Left ventricle myocardium inferior (tissue), 1 donor: Measurements from ENCODE around the gene PLD4. TPM values are rescaled to one million over a fixed set of nuclear protein-coding genes. Genes with fewer than 3 reads are reported as not detected.
"Not testable (repeated sequence)": the region's sequence is repeated elsewhere in the genome, so short reads cannot be mapped to it uniquely, and the experiment has no call there.

Source experiments
- DNase-seq: peaks from one replicate; pipeline ENCODE4 v3.0.0-alpha.2; 2020
- H3K27ac ChIP-seq: fragments of 200-600 bp; replicated peaks from 2 replicates; pipeline ENCODE4 v1.8.0; 2021
- H3K27me3 ChIP-seq: fragments of 200-600 bp; 2 replicates; pipeline ENCODE4 v1.8.0; 2021; ENCODE audit warnings: low read depth
- H3K36me3 ChIP-seq: fragments of 200-600 bp; 2 replicates; pipeline ENCODE4 v1.8.0; 2021
- H3K4me1 ChIP-seq: fragments of 200-600 bp; 2 replicates; pipeline ENCODE4 v1.8.0; 2021
- H3K4me3 ChIP-seq: fragments of 200-600 bp; 2 replicates; pipeline ENCODE4 v1.8.0; 2021; ENCODE audit warnings: mild to moderate bottlenecking, moderate library complexity
- H3K9me3 ChIP-seq: fragments of 200-600 bp; replicated peaks from 2 replicates; pipeline ENCODE4 v1.8.0; 2021
- intact Hi-C: fragments of 100-400 bp; cut with micrococcal nuclease; formaldehyde crosslinking; loops from one replicate; pipeline ENCODE4 v1.11.0; 2022
- total RNA-seq: library from RNA; stranded (reverse); fragmentation: NEBNext Ultra II Directional; extraction: Animal tissue kit (Norgen Biotek cat#: 25700); gene quantifications from one replicate; pipeline ENCODE4 v1.2.1, GENCODE V29; 2021
- TF ChIP-seq, protein P1 (sequence below): fragments of 200-600 bp; IDR thresholded peaks from 2 replicates; pipeline ENCODE4 v1.8.0; 2021; ENCODE audit warnings: antibody characterized with exemption, mild to moderate bottlenecking, borderline replicate concordance
- donor health status: DM: no; HTN: yes; CAD: no; lungs with severe emphysema.

PLD4 gene
- total RNA-seq, 1 donor from 2014 or later, result 0.44 TPM

DNA sequence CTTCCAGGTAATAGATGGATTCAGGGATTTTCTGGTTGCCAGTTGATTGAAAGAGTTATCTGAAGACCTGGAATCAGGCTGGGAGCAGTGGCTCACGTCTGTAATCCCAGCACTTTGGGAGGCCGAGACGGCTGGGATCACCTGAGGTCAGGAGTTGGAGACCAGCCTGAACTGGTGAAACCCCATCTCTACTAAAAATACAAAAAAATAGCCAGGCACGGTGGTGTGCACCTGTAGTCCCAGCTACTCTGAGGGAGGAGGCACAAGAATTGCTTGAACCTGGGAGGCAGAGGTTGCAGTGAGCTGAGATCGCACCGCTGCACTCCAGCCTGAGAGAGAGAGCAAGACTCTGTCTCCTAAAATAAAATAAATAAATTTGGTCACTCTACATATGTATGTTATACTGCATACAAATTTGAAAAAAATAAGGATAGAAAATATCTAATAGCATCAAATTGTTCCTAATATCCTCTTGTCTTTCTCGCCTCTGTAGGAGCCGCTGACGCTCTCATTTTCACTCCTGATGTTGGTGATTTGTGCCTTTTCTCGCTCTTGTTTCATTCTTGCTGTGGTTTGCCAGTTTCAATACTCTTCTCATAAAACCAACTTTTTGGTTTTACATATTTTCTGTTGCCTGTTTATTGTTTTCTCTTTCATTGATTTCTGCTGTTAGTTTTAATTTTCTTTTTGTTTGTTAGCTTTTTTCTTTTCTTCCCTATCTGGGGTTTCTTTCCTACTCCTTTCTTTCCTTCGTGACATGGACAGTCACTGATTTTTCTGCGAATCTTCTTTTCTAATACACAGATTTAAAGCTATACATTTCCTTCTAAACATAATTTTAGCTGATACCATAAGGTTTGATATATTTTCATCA lies 23.8 kb upstream of the PLD4 start:
- Histone ChIP-seq H3K4me3 (no peak overlapping the region), H3K9me3 (no peaks in the 10 kb centered on the region), H3K27me3 (peaks cover 17% of the 10 kb centered on the region), H3K27ac (no peak overlapping the region), H3K36me3 (no peaks in the 10 kb centered on the region), H3K4me1 (peaks cover 3% of the 10 kb centered on the region)
- TF ChIP-seq, protein P1, sequence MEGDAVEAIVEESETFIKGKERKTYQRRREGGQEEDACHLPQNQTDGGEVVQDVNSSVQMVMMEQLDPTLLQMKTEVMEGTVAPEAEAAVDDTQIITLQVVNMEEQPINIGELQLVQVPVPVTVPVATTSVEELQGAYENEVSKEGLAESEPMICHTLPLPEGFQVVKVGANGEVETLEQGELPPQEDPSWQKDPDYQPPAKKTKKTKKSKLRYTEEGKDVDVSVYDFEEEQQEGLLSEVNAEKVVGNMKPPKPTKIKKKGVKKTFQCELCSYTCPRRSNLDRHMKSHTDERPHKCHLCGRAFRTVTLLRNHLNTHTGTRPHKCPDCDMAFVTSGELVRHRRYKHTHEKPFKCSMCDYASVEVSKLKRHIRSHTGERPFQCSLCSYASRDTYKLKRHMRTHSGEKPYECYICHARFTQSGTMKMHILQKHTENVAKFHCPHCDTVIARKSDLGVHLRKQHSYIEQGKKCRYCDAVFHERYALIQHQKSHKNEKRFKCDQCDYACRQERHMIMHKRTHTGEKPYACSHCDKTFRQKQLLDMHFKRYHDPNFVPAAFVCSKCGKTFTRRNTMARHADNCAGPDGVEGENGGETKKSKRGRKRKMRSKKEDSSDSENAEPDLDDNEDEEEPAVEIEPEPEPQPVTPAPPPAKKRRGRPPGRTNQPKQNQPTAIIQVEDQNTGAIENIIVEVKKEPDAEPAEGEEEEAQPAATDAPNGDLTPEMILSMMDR, result no peak
- DNase-seq, result no peak
- intact Hi-C loops, result no loop called here

DNA sequence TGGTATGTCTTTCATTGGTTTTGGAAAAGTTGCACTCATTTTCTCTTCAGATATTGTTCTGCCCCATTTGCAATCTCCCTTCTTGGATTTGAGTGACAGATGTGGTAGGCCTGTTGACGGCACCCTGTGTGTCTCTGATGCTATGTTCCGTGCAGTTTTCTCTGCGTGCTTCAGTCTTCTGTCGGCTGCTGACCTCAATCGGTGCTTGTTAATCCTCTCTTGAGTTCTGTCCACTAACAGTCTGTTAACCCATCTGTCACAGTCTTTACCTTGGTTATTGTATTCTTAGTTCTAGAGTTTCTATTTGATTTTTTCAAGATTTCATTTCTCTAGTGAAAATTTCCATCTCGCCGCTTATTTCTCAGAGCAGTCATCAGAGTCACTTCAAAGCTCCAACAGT lies 20.7 kb upstream of the PLD4 start:
- no peak overlapping the region for H3K27ac ChIP-seq
- H3K4me3 ChIP-seq, result no peak overlapping the region
- H3K4me1 ChIP-seq, result no peaks in the 10 kb centered on the region
- DNase-seq, result no peak
- TF ChIP-seq, protein P1, result no peak
- H3K27me3 ChIP-seq, result peaks cover 38% of the 10 kb centered on the region
- no peaks in the 10 kb centered on the region for H3K36me3 ChIP-seq
- H3K9me3 ChIP-seq, result peaks cover 7% of the 10 kb centered on the region
- intact Hi-C loops, result no loop called here

DNA sequence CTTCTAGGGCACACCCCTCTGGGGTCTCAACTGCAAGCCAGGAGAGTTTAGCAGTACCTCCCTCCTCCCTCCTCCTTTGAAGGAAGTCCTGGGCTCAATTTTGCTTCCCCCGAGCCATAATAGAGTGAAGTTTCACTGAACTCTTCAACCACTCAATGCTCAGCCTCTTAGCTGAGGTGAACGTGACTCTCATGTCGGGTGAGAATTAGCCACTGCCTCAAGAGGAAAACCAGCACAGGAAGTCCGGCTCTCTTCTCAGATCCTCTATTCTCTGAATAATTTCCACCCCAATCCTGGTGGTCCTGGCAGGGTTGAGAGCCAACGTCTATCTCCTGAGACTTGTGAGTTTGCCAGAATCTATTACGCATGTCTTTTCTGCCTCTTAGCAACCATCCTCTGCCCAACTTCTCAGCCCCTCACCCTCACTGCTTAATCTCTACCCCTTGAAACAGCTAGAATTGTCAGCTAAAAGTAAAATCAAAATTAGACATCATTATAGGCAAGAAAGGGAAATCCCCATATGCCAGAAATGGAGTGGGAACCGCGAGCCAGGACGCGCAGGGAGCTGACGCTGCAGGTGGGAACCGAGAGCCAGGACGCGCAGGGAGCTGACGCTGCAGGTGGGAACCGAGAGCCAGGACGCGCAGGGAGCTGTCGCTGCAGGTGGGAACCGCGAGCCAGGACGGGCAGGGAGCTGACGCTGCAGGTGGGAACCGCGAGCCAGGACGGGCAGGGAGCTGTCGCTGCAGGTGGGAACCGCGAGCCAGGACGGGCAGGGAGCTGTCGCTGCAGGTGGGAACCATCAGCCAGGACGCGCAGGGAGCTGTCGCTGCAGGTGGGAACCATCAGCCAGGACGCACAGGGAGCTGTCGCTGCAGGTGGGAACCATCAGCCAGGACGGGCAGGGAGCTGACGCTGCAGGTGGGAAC lies 19.8 kb upstream of the PLD4 start:
- H3K27ac ChIP-seq, intact Hi-C loops, DNase-seq, H3K4me3 ChIP-seq, H3K4me1 ChIP-seq, H3K36me3 ChIP-seq, H3K9me3 ChIP-seq: not testable (repeated sequence)
- H3K27me3 ChIP-seq, result peaks cover 44% of the 10 kb centered on the region

DNA sequence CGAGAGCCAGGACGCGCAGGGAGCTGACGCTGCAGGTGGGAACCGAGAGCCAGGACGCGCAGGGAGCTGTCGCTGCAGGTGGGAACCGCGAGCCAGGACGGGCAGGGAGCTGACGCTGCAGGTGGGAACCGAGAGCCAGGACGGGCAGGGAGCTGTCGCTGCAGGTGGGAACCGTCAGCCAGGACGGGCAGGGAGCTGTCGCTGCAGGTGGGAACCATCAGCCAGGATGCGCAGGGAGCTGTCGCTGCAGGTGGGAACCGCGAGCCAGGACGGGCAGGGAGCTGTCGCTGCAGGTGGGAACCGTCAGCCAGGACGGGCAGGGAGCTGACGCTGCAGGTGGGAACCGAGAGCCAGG lies 19.1 kb upstream of the PLD4 start:
- DNase-seq, intact Hi-C loops, H3K27ac ChIP-seq, H3K4me3 ChIP-seq, H3K36me3 ChIP-seq, H3K4me1 ChIP-seq, H3K9me3 ChIP-seq: not testable (repeated sequence)
- peaks cover 49% of the 10 kb centered on the region for H3K27me3 ChIP-seq

DNA sequence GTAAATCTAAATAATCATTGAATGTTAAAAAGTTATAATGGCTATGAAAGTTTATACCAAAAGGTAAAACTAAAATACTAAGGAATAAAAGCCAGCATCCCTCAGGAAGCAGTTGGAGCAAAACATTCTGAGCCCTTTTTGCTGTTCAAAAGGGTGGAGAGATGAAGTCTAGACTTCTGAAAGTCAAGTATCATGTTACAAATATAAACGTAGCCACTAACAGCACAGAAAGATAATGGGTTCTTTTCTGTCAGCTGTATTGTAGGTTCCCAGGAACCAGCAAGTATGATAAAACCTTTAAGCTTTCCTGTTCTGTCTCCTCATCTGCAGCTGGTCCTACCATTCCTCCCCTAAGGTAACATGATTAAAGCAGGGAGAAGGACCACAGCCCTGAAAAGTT lies 16.4 kb upstream of the PLD4 start:
- H3K27me3 ChIP-seq, result peaks cover 63% of the 10 kb centered on the region
- no peaks in the 10 kb centered on the region for H3K36me3 ChIP-seq
- no peaks in the 10 kb centered on the region for H3K4me1 ChIP-seq
- peaks cover 21% of the 10 kb centered on the region for H3K9me3 ChIP-seq
- TF ChIP-seq, protein P1, result no peak
- no peak overlapping the region for H3K4me3 ChIP-seq
- intact Hi-C loops, result no loop called here
- no peak for DNase-seq
- no peak overlapping the region for H3K27ac ChIP-seq

DNA sequence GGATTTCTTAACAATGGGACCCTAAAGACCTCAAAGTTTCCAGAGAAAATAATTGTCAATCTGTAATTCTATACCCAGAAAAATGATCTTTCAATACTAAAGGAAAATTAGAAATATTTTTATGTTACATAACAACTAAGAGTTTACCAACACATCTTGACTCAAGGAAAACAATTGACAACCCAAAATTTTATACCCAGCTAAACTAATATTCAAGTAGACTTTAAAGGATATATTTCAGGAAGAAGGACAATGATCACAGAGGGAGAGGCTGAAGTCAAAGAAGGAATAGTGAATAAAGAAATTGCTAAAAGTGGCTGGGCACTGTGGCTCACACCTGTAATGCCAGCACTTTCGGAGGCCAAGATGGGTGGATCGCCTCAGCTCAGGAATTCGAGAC lies 12.6 kb upstream of the PLD4 start:
- Histone ChIP-seq H3K27me3 (peaks cover 76% of the 10 kb centered on the region), H3K4me1 (no peaks in the 10 kb centered on the region), H3K4me3 (no peak overlapping the region), H3K9me3 (peaks cover 20% of the 10 kb centered on the region), H3K36me3 (no peaks in the 10 kb centered on the region), H3K27ac (no peak overlapping the region)
- no peak for DNase-seq
- intact Hi-C loops, result no loop called here
- TF ChIP-seq, protein P1, result no peak
